ENCODE results near the gene RBKS.

DNA sequence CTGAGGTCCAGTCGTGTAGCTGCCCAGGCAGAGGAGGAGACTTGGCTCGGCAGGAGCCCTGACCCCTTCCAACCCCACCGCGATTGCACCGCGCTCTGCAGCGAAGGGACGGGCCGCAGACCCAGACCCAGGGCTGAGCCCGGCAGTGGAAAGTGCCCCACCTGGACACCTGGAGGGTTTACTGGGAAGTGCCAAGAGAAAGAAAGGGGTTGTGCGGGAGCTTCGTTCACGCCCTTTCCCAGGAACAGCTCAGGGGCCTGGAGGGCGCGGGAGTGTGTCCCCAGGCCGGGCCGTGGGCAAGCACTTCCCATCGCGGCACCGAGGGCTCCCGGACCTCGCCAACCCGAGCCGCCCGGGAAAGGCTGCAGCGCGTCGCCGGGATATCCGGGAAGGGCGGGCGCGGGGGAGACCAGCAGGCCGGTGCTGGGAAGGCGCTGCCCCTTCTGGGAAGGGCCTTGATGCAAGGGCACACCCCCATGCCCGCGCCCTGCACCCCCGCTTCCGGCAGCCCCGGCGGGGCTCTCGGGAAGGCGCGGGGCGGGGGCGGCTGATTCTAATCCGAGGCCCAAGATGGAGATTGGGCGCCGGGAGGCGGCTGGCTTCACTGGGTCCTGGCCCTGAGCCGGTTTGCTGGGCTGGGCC is 154.8 kb downstream of the RBKS start:
- TF ChIP-seq, protein P1, sequence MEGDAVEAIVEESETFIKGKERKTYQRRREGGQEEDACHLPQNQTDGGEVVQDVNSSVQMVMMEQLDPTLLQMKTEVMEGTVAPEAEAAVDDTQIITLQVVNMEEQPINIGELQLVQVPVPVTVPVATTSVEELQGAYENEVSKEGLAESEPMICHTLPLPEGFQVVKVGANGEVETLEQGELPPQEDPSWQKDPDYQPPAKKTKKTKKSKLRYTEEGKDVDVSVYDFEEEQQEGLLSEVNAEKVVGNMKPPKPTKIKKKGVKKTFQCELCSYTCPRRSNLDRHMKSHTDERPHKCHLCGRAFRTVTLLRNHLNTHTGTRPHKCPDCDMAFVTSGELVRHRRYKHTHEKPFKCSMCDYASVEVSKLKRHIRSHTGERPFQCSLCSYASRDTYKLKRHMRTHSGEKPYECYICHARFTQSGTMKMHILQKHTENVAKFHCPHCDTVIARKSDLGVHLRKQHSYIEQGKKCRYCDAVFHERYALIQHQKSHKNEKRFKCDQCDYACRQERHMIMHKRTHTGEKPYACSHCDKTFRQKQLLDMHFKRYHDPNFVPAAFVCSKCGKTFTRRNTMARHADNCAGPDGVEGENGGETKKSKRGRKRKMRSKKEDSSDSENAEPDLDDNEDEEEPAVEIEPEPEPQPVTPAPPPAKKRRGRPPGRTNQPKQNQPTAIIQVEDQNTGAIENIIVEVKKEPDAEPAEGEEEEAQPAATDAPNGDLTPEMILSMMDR (conservative IDR thresholded peaks at IDR 0.05; ENCODE audit: low read depth, low read length), result no peak
- TF ChIP-seq EZH2 (IDR thresholded peaks at IDR 0.05; ENCODE audit: borderline replicate concordance, low read depth, low read length, poor library complexity, severe bottlenecking), result no peak

All from A673 (cell line).